Measurements from ENCODE around the gene KNDC1.

KNDC1 gene

DNA sequence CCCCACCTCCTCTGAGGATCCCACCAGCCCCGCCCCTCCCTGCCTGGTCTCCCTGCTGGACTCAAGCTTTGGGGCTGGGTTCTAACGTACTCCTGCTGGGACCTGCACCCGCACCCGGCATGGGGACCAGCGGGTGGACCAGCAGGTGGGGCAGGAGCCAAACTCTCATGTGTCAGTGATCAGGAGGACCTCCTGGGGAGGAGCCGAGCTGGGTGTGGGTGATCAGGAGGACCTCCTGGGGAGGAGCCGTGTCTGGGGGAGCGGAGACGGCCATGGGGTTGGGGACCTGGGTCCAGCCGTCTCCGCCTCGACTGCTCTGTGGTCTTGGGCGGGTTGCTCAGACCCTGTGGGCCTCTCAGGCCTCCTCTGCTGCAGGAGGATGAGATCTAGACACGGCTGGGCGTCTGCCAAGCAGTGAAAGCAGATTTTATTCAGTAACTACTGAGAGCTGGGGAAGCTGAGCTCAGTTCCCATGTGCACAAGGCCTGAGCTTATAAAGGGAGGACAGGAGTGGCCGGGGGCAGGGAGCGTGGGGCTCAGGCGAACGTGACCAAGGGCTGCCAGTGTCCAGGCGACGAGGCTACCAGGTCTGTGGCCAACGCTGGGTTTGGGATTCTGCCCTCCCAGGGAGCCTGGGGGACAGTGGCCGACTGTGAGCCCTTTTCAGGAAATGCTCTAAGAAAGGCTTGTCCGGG is 36.3 kb downstream of the KNDC1 start:
- DNase-seq, result no peak

DNA sequence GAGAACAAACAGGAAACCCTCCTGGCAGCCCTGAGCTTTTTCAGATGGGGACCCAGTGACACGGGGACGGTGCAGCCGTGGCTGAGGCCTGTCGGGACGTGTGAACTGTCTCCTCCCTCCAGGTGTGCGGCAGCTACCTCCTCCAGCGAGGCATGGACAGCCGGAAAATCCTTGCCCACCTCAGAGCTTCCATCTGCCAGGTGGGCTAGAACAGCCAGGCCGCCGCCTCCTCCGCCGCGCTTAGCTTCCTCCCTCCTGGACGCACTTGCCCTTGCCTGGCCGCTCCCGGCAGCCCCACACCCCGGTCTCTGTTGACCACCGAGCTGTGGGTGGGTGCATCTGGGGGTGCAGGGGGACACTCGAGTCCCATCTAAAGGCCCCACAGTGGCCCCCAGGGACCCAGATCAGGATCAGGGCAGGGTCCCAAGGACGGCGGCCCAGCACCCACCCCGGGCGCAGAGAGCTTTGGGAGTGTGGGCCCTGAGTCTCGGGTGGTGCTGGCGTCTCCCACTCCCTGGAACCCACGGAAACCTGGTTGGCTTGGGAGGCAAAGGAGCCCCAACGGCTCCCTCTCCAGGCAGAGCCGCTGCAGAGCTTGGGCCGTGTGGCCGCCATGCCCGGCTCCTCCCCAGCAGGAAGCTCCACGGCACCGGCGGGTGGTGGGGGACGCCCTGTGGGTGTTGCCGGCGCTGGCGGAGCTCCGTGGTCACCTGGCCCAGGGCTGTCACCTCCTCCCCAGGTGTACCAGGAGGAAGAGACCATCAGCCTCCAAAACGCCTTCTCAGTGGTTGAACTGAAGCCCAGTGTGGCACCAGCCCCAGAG is 37.1 kb downstream of the KNDC1 start:
- DNase-seq, result no peak

DNA sequence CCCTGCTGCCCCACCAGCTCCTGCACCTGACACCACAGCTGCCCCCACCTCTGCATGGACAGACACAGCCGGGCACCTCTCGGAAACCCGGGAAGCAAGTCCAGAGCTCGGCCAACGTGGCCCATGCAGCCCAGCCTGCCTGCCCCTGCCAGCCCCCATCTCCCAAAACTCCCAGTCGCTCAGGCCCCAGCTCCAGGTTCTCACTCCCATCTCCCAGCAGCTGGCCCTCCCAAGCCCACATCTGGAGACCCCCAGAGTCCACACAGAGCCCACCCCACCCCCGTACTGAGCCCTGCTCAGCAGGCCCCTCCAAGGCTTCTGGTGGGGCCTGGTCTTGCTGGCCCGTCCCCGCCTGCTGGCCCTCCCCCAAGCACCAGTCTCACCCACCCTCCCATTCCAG is 37.8 kb downstream of the KNDC1 start:
- no peak for DNase-seq

DNA sequence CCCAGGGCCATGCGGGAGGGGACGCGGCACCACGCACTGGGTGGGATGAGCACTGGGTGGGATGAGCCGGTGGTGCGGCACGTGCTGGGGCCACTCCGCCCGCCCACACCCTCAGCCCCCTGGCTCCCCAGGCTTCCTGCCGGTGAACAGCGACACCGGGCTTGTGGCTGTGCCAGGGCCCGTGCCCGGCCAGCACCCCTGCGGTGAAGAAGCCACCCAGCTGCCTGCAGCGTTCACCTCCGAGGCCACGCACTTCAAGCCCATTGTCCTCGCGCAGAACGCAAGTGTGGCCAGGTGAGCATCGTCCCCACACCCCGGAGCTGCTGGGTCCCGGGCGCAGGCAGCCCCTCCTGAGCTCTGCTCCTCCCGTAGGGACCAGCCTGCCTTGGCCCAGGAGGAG is 38.2 kb downstream of the KNDC1 start:
- no peak for DNase-seq

DNA sequence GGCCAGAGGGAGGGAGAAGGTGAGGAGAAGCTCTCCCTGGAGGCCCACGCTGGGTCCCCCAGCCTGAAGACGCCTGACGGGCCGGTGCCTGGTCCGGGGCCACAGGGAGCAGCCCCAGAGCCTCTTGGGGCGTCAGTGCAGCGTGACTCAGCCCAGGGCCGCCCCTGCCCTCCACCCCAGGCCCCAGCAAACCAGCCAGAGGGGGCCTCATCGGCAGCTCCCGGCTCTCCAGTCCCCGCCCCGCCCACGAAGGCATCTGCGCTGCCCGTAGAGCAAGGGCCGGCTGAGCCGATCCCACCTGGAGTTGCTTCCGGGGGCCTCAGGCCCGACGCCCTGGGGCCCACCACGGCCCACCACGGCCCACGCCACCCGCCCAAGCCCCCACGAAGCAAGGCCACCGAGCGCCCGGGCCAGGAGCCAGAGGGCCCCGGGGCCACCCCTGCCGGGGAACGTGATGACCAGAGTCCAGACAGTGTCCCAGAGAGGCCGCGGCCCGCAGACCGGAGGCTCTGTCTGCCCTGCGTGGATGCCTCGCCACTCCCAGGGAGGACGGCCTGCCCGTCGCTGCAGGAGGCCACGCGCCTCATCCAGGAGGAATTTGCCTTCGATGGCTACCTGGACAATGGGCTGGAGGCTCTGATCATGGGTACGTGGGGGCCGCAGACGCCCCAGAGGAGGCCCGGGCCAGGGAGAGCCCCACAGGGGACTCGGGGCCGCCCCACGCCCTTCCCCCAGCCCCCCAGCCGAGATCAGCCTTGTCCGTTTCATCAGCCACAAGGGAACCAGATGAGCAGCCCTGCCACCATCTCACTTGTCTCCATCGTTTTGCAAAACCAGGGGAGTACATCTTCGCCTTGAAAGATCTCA is 38.8 kb downstream of the KNDC1 start:
- DNase-seq, result no peak

DNA sequence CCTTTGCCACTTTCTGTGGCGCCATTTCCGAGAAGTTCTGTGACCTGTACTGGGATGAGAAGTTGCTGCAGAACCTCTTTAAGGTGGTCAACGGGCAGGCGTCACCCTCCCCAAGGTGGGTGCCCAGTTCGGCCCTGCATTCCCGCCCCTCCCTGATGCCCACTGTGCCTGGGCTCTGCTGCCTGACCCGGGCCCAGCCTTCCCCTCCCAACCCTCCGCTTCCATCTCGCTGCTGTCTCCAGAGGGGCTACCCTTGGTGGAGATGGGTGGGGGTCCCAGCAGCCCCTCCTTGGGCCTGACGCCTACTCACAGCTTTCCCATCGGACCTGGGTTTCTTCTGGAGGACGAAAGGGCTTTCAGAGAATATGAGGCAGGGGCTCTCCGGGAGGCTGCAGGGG is 39.5 kb downstream of the KNDC1 start:
- no peak for DNase-seq

DNA sequence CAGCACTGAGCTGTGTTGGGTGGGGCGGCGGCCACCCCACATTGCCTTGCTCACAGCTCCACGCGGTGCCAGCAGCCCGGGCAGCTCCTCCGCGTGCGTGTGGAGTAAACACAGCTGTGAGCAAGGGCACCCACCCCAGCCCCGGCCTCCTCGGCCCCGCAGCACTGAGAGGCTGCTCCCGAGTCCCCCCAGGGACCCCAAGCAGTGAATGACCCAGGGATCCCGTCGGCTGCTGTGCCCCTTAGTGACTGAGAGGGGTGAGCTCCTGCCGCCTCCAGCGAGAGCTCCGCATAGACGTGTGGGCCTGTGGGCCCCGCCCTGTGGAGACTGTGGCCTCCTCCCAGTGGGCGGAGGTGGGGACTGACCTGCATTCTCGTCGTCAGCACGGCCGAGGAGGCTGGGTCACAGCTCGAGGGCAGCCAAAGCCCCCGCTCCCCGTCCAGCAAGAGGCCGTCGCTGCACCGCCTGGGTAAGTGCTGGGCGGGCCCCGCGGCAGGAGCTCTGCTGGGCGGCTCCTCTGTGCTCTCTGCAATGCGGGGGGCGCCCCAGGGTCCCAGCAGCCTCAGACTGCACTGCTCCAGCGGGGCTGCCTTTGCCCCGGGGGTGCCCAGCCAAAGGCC is 40.1 kb downstream of the KNDC1 start:
- no peak for DNase-seq

DNA sequence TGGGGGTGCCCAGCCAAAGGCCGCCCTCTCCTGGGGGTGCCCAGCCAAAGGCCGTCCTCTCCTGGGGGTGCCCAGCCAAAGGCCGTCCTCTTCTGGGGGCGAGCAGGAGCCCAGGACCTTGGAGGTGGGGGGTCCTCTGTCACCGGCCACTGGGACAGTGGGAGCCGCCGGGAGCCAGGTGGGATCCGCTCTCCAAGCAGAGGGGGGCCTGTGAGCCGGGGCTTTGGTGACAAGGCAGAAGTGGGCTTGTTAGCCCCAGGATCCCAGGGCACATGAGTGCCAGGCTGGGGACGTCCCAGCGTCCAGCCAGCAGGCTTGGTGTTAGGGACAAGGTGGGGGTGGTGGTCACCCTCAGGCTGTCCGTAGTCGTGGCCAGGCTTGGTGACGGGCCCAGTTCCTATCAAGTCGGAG is 40.6 kb downstream of the KNDC1 start:
- DNase-seq, result no peak

DNA sequence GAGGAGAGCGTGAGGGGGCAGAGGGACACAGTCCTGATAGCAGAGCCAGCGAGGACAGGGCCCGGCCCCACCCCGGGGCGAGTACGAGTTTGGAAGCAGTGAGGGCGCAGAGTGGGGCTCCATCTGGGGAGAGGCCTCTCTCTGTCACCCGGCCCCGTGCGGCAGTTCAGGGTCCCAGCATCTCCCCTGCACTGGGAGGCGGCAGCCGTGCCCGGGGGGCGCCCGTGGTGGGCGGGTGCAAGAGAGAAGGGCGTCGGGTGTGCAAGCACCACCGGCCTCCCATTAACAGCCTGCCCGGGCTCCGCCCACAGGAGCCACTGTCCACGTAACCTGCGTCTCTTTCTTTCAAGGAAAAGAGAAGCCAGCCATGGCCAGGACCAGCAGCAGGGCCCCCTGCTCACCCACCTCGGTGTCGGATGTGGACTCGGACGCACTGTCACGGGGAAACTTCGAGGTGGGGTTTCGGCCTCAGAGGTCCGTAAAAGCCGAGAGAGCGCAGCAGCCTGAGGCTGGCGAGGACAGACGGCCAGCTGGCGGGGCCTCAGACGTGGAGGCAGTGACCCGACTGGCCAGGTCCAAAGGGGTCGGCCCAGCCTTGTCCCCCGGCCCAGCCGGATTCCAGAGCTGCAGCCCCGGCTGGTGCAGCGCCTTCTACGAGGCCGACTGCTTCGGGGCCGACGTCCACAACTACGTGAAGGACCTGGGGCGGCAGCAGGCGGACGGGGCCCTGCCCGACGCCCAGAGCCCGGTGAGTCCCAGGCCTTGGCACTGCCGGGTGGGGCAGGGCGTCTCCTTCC is 41.3 kb downstream of the KNDC1 start:
- no peak for DNase-seq

DNA sequence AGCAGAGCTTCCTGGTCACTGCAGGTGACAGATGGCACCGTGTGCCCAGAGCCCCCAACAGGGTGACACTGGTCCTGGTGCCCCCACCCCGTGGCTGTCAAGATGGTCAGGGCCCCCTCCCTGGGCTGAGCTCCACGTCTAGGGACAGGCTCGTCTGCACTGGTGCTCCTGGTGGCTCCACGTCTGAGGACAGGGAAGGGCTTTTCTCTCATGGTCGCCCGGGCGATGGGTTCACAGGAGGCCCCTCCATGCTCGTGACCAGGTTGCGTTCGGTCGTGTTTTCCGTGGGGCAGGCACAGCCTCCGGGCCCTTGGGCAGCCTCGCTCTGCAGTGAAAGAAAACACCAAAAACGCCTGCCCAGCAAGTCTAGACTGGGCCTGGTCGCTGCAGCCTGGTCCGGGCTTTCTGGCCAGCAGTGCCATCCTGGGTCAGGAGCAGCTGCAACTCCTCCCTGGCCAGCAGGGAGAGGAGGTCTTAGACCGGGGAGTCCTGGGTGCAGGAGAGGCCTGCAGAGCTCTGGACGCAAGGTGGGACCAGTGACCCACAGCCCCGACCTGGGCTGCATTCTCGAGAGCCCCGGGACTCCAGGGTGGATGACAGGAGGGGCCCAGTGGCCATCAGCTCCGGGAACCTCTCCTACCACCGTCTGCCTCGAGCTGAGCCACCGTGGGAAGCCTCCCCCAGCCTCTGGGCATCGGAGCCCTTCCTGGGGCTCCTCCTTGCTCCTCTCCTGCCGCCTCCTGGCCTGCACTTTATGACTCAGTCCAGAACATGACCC is 42.1 kb downstream of the KNDC1 start:
- DNase-seq, result no peak

DNA sequence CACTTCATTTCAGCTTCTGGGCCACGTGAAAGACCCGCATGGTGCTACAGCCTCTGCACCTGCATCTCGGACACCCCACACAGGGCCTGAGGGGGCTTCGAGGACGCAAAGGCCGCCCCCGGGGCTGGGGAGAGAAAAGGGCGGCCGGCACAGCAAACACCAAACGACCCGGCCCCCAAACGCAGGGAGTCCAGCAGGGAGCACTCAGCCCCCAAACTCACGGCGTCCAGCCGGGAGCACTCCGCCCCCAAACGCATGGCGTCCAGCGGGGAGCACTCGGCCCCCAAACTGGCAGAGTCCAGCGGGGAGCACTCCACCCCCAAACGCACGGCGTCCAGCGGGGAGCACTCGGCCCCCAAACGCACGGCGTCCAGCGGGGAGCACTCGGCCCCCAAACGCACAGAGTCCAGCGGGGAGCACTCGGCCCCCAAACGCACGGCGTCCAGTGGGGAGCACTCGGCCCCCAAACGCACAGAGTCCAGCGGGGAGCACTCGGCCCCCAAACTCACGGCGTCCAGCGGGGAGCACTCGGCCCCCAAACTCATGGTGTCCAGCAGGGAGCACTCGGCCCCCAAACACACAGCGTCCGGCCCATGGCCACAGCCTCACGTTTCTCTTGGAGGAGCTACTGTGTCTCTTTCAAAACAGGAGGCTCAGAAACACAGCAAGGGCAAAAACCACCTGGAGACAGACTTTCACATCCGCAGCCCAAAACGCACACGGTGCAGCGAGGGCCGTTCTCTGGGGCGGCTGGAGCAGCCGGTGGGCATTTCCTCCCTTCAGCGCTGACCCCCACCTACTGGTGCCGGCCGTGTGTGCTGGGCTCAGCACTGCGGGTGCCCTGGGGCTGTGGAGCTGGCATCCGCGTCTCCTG is 43.0 kb downstream of the KNDC1 start:
- no peak for DNase-seq

DNA sequence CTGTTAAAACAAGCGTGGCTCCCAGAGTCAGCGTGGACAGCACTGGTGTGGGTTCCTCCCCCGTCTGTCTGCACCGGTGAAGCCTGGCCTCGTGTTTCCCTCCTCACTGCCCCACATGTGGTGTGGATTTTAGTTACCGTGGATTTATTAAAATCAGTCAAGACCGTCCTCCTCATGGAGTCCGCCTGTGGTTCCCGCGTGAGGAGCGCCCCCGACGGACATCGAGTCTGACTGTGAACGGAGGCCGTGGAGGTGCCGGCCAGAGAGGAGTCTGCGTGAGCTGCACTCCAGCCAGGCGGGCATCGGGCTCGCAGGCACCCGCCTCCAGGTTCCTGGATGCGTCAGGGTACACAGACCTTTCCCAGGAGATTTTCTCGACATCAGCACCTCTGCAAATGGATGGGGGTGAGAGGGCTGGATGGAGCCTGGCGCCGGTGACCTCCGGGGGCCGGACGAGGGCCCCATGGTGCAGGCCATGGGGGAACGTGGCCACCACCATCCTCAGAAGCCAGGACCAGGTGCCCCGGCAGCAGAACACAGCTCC is 43.7 kb downstream of the KNDC1 start:
- no peak for DNase-seq

DNA sequence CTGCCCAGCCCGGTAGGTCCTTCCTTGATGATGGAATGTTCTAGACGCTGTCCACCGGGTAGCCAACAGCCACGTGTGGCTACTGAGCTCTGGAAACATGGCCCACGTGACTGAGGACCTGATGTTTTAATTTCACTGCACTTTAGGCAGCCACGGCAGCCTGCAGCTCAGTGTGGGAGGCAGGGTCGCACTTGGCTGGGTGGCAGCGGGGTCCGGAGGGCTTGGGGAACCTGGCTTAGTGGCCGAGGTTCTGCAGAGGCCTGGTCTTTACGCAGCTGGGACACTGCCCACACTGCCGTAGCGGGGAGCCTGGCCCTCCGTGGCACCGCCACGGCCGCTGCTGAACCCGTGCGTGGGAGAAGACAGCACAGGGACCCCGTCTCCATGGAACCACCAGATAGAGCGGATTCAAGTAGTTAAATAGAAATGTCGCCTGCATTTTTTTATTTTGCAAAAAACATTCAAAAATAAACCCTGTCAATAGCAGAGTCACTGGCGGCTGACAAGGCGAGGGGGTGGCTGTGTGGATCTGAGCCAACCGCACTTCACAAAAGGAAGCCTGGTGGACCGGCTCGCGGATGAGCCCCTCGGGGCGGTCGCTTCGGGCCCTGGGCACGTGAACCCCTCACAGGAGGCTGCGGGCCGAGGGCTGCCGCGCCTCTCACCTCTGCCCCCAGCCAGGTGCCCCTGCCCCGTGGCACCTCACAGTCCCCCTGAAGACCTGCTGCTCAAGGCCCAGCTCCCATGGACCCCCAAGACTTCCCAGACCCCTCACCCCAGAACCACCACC is 44.4 kb downstream of the KNDC1 start:
- DNase-seq, result no peak

DNA sequence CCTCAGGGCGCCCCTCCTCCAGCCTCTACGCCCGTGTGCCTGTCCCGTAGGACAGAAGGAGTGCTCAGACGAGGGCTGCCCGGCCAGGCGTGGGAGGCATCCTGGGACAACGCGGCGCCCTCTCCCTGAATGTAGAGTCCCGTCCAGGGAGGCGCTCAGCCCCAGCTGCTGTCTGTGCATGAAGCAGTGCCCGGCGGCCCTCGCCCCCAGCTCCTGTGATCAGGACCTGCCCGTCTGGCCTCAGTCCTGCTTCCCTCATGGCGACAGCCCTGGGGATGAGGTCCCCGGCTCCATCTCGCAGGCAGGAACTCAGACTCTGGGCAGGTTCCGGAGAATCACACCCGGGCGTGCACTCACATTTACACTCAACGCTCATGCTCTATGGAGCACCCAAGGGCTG is 45.1 kb downstream of the KNDC1 start:
- DNase-seq, result no peak

DNA sequence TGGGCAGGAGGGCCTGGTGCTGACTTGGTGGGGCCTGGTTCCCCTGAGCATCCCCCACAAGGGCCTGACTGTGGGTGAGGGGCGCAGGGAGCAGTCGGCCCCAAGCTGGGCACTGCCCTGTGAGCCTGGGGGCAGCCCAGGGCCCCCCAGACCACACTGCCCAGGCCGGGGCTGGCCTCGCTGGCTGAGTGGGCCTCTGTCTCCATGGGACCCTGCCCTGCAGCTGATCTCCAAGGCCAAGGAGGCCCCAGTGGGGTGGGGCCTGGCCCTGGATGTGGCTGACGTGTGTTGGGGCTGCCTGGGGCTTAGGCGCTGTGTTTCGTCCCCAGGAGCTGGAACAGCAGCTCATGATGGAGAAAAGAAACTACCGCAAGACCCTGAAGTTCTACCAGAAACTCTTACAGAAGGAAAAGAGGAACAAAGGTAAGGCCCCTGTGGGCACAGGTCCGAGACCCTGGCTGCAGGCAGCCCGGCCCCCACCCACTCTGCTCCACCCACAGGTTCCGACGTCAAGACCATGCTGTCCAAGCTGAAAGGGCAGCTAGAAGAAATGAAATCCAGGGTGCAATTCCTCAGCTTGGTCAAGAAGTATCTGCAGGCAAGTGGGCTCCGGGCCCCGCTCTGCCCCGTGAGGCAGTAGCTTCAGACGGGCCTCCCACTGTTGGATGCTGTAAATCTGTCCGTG is 46.5 kb downstream of the KNDC1 start:
- DNase-seq, result no peak

DNA sequence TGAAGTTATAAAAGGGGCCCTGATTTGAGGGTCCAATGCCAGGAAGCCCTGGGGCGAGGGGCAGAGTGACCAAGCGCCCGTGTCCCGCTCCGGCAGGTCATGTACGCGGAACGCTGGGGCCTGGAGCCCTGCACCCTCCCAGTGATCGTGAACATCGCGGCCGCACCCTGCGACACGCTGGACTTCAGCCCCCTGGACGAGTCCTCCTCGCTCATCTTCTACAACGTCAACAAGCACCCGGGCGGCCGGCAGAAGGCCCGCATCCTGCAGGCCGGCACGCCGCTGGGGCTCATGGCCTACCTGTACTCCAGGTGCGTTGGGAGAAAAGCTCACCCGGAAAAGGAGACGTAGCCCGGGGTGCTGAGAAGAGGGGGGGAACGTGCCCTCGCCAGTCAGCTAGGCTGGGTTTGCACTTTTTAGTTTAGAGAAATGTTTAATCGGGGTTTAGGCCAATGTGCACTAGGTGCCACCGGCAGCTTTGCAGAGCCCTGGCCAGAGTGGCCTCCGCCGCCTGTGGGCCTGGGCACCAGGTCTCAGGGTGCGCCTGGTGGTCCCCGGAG is 47.1 kb downstream of the KNDC1 start:
- no peak for DNase-seq

DNA sequence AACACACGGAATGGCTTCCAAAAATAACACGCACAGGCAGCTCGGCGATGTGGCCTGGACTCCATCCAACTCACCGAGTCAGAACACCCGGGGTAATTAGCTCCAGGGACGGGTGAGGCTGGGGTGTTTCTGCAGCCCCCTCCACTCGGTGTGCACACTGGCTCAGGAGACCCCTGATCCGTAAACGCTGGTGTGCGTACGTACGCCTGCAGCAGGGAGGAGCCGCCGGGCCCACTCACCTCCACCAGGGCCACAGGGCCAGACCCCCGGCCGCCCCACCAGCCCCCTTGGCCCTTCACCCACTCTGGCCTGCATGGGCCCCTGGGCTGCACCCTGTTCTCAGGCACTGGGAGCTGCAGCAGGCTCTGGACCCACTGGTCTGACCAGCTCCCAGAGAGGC is 47.6 kb downstream of the KNDC1 start:
- no peak for DNase-seq

DNA sequence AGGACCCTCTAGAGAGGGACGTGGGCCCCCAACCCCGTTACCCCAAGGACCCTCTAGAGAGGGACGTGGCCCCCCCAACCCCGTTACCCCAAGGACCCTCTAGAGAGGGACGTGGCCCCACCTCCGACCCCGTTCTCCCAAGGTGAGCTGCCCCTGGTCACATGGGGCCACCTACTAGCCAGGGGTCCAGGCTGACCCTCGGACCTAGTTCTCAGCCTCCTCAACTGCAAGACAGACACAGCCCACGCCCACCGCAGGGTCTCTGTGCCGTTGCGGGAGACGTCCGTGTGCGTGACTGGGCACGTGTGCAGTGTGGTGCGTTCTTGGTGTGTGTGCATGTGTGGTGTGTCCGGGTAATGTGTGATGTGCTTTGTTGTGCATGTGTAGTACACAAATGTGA is 48.4 kb downstream of the KNDC1 start:
- no peak for DNase-seq

Data from NCI-H1417 (cell line).